AG09309 (cell line): ENCODE results near the gene CYB561D2.

Source experiments
- DNase-seq: peaks from one replicate; pipeline ENCODE4 v3.0.0-alpha.2; 2010; ENCODE audit warnings: low read depth
- H3K4me3 ChIP-seq: 2 replicates; pipeline ENCODE4 v1.5.1; 2011; ENCODE audit warnings: mild to moderate bottlenecking, low read depth, low read length, moderate library complexity; ENCODE audit not compliant: control insufficient read depth
- CTCF ChIP-seq: IDR thresholded peaks from 2 replicates; pipeline ENCODE4 v1.5.1; 2011; ENCODE audit warnings: mild to moderate bottlenecking, low read depth, low read length, inconsistent platforms; ENCODE audit not compliant: insufficient read depth, control insufficient read depth; ENCODE audit errors: missing control alignments

CYB561D2 gene

GRCh38 chr3:50396502-50396901 lies 45.8 kb downstream of the CYB561D2 start:
- no peak for TF ChIP-seq CTCF
- no peak overlapping the region for H3K4me3 ChIP-seq
- DNase-seq, result no peak

GRCh38 chr3:50401978-50402595 lies 51.4 kb downstream of the CYB561D2 start:
- no peak for DNase-seq
- no peak for TF ChIP-seq CTCF
- no peak overlapping the region for H3K4me3 ChIP-seq
